ENCODE data around the gene FAAP100. TPM values are rescaled to one million over a fixed set of nuclear protein-coding genes. Genes with fewer than 3 reads are reported as not detected.

The FAAP100 gene
- total RNA-seq, 1 donor from 2014 or later: 69.5 TPM

- intact Hi-C loops (cut with micrococcal nuclease): loop anchor here (5.0 kb wide), 1 partner anchor 83 kb away; no protein-coding TSS in a partner anchor
- H3K4me3 Mint-ChIP-seq: peak overlapping the region; percentile 5
- no peak overlapping the region for H3K27ac Mint-ChIP-seq
- H3K27me3 Mint-ChIP-seq (ENCODE audit: insufficient read depth): peaks cover 10% of the 10 kb centered on the region
- no peaks in the 10 kb centered on the region for H3K9me3 Mint-ChIP-seq
- DNase-seq (ENCODE audit: low spot score): peak; percentile 48
- H3K4me1 Mint-ChIP-seq (ENCODE audit: low read depth): peaks cover 9% of the 10 kb centered on the region
- H3K36me3 Mint-ChIP-seq (ENCODE audit: low read depth): no peaks in the 10 kb centered on the region
Observed at GRCh38 chr17:81519284-81520020, 32.7 kb downstream of the FAAP100 start.

GRCh38 chr17:81518785-81519283 is 33.3 kb downstream of the FAAP100 start:
- peaks cover 9% of the 10 kb centered on the region for H3K4me1 Mint-ChIP-seq (ENCODE audit: low read depth)
- intact Hi-C loops (cut with micrococcal nuclease): loop anchor here (5.0 kb wide), 1 partner anchor 83 kb away; no protein-coding TSS in a partner anchor
- H3K27ac Mint-ChIP-seq: no peak overlapping the region
- H3K4me3 Mint-ChIP-seq: no peak overlapping the region
- DNase-seq (ENCODE audit: low spot score): no peak
- H3K9me3 Mint-ChIP-seq: no peaks in the 10 kb centered on the region
- peaks cover 10% of the 10 kb centered on the region for H3K27me3 Mint-ChIP-seq (ENCODE audit: insufficient read depth)
- no peaks in the 10 kb centered on the region for H3K36me3 Mint-ChIP-seq (ENCODE audit: low read depth)

GRCh38 chr17:81518113-81518784 is 33.9 kb downstream of the FAAP100 start:
- intact Hi-C loops (cut with micrococcal nuclease): loop anchor here (5.0 kb wide), 1 partner anchor 84 kb away; no protein-coding TSS in a partner anchor
- DNase-seq (ENCODE audit: low spot score): no peak
- Mint-ChIP-seq H3K27ac (peak overlapping the region; percentile 55), H3K4me3 (peak overlapping the region; percentile 52), H3K27me3 (ENCODE audit: insufficient read depth) (peaks cover 10% of the 10 kb centered on the region), H3K9me3 (no peaks in the 10 kb centered on the region), H3K36me3 (ENCODE audit: low read depth) (no peaks in the 10 kb centered on the region), H3K4me1 (ENCODE audit: low read depth) (peaks cover 9% of the 10 kb centered on the region)

- Mint-ChIP-seq H3K4me3 (peak overlapping the region; percentile 52), H3K4me1 (ENCODE audit: low read depth) (peaks cover 9% of the 10 kb centered on the region), H3K36me3 (ENCODE audit: low read depth) (no peaks in the 10 kb centered on the region), H3K27me3 (ENCODE audit: insufficient read depth) (peaks cover 10% of the 10 kb centered on the region), H3K27ac (no peak overlapping the region), H3K9me3 (no peaks in the 10 kb centered on the region)
- no peak for DNase-seq (ENCODE audit: low spot score)
- intact Hi-C loops (cut with micrococcal nuclease): loop anchor here (5.0 kb wide), 1 partner anchor 85 kb away; no protein-coding TSS in a partner anchor
Observed at GRCh38 chr17:81517339-81518112, 34.6 kb downstream of the FAAP100 start.

- Mint-ChIP-seq H3K4me1 (ENCODE audit: low read depth) (peaks cover 9% of the 10 kb centered on the region), H3K4me3 (peak overlapping the region; percentile 92), H3K27me3 (ENCODE audit: insufficient read depth) (peaks cover 6% of the 10 kb centered on the region), H3K36me3 (ENCODE audit: low read depth) (peaks cover 3% of the 10 kb centered on the region), H3K9me3 (no peaks in the 10 kb centered on the region), H3K27ac (no peak overlapping the region)
- no peak for DNase-seq (ENCODE audit: low spot score)
- intact Hi-C loops (cut with micrococcal nuclease): loop anchor here (5.0 kb wide), 1 partner anchor 85 kb away; no protein-coding TSS in a partner anchor
Observed at GRCh38 chr17:81517009-81517338, 35.2 kb downstream of the FAAP100 start.

GRCh38 chr17:81516439-81516838 is 35.7 kb downstream of the FAAP100 start:
- H3K27ac Mint-ChIP-seq: no peak overlapping the region
- intact Hi-C loops (cut with micrococcal nuclease): loop anchor here (5.0 kb wide), 1 partner anchor 86 kb away; no protein-coding TSS in a partner anchor
- no peaks in the 10 kb centered on the region for H3K9me3 Mint-ChIP-seq
- peaks cover 2% of the 10 kb centered on the region for H3K27me3 Mint-ChIP-seq (ENCODE audit: insufficient read depth)
- H3K4me3 Mint-ChIP-seq: peak overlapping the region; percentile 92
- DNase-seq (ENCODE audit: low spot score): no peak
- H3K4me1 Mint-ChIP-seq (ENCODE audit: low read depth): peaks cover 9% of the 10 kb centered on the region
- H3K36me3 Mint-ChIP-seq (ENCODE audit: low read depth): peaks cover 8% of the 10 kb centered on the region

- Mint-ChIP-seq H3K4me3 (peak overlapping the region; percentile 92), H3K27me3 (ENCODE audit: insufficient read depth) (no peaks in the 10 kb centered on the region), H3K27ac (peak overlapping the region; percentile 87), H3K36me3 (ENCODE audit: low read depth) (peaks cover 16% of the 10 kb centered on the region), H3K4me1 (ENCODE audit: low read depth) (peaks cover 9% of the 10 kb centered on the region), H3K9me3 (no peaks in the 10 kb centered on the region)
- intact Hi-C loops (cut with micrococcal nuclease): loop anchor here (1.0 to 5.0 kb wide), 3 partner anchors 21 to 151 kb away; partner anchors contain the start of genes CCDC137 and OXLD1
- DNase-seq (ENCODE audit: low spot score): no peak
Observed at GRCh38 chr17:81515530-81516041, 36.6 kb downstream of the FAAP100 start.

GRCh38 chr17:81514739-81515529 is 37.2 kb downstream of the FAAP100 start:
- Mint-ChIP-seq H3K4me1 (ENCODE audit: low read depth) (peaks cover 14% of the 10 kb centered on the region), H3K27me3 (ENCODE audit: insufficient read depth) (no peaks in the 10 kb centered on the region), H3K4me3 (peak overlapping the region; percentile 92), H3K36me3 (ENCODE audit: low read depth) (peaks cover 23% of the 10 kb centered on the region), H3K27ac (peak overlapping the region; percentile 87), H3K9me3 (no peaks in the 10 kb centered on the region)
- peak; percentile 77 for DNase-seq (ENCODE audit: low spot score)
- intact Hi-C loops (cut with micrococcal nuclease): loop anchor here (1.0 to 5.0 kb wide), 8 partner anchors 22 to 1718 kb away; partner anchors contain the start of genes ARHGDIA, CBX8, CCDC137 and OXLD1

GRCh38 chr17:81514489-81514738 is 37.7 kb downstream of the FAAP100 start:
- H3K9me3 Mint-ChIP-seq: no peaks in the 10 kb centered on the region
- no peaks in the 10 kb centered on the region for H3K27me3 Mint-ChIP-seq (ENCODE audit: insufficient read depth)
- H3K4me3 Mint-ChIP-seq: peak overlapping the region; percentile 89
- H3K27ac Mint-ChIP-seq: peak overlapping the region; percentile 63
- intact Hi-C loops (cut with micrococcal nuclease): loop anchor here (1.0 to 5.0 kb wide), 6 partner anchors 22 to 1717 kb away; partner anchors contain the start of genes ARHGDIA and CBX8
- H3K4me1 Mint-ChIP-seq (ENCODE audit: low read depth): peaks cover 19% of the 10 kb centered on the region
- peaks cover 28% of the 10 kb centered on the region for H3K36me3 Mint-ChIP-seq (ENCODE audit: low read depth)
- no peak for DNase-seq (ENCODE audit: low spot score)

- peak; percentile 28 for DNase-seq (ENCODE audit: low spot score)
- H3K27ac Mint-ChIP-seq: peak overlapping the region; percentile 91
Observed at GRCh38 chr17:81513753-81514488, 38.2 kb downstream of the FAAP100 start.

GRCh38 chr17:81513372-81513752 is 38.8 kb downstream of the FAAP100 start:
- DNase-seq (ENCODE audit: low spot score): peak; percentile 53
- H3K36me3 Mint-ChIP-seq (ENCODE audit: low read depth): peaks cover 39% of the 10 kb centered on the region
- peak overlapping the region; percentile 91 for H3K27ac Mint-ChIP-seq
- no peaks in the 10 kb centered on the region for H3K9me3 Mint-ChIP-seq
- H3K27me3 Mint-ChIP-seq (ENCODE audit: insufficient read depth): no peaks in the 10 kb centered on the region
- H3K4me1 Mint-ChIP-seq (ENCODE audit: low read depth): peaks cover 27% of the 10 kb centered on the region
- intact Hi-C loops (cut with micrococcal nuclease): loop anchor here (2.0 to 5.0 kb wide), 4 partner anchors 119 to 1716 kb away; partner anchors contain the start of genes ARHGDIA, BAHCC1 and CBX8
- H3K4me3 Mint-ChIP-seq: peak overlapping the region; percentile 89

More at GRCh38 chr17:81513753-81514488, 38.2 kb downstream of the FAAP100 start:
- H3K36me3 Mint-ChIP-seq (ENCODE audit: low read depth): peaks cover 33% of the 10 kb centered on the region
- H3K27me3 Mint-ChIP-seq (ENCODE audit: insufficient read depth): no peaks in the 10 kb centered on the region
- H3K9me3 Mint-ChIP-seq: no peaks in the 10 kb centered on the region
- H3K4me1 Mint-ChIP-seq (ENCODE audit: low read depth): peaks cover 24% of the 10 kb centered on the region
- H3K4me3 Mint-ChIP-seq: peak overlapping the region; percentile 89
- intact Hi-C loops (cut with micrococcal nuclease): loop anchor here (1.0 to 5.0 kb wide), 8 partner anchors 23 to 1717 kb away; partner anchors contain the start of genes ARHGDIA, BAHCC1 and CBX8
